GM12878 (cell line): Measurements from ENCODE around the gene PAF1. TPM values are rescaled to one million over a fixed set of nuclear protein-coding genes. Genes with fewer than 3 reads are reported as not detected.
A peak's percentile ranks its signal among the peaks of the same experiment; 100 is the strongest.

ENCODE experiments used
- ATF3 ChIP-seq: IDR thresholded peaks from 2 replicates; pipeline ENCODE4 v1.6.1; 2011; ENCODE audit warnings: low read depth, mild to moderate bottlenecking, low read length, moderate library complexity, borderline replicate concordance; ENCODE audit errors: extremely low read depth
- KAT2A ChIP-seq: conservative IDR thresholded peaks from 2 replicates; pipeline ENCODE4 v1.6.1; 2011; ENCODE audit warnings: low read depth, low read length; ENCODE audit not compliant: control insufficient read depth
- MYC ChIP-seq: IDR thresholded peaks from 2 replicates; pipeline ENCODE4 v1.6.1; 2011; ENCODE audit warnings: mild to moderate bottlenecking, low read length, moderate library complexity, inconsistent platforms; ENCODE audit not compliant: insufficient read depth, insufficient replicate concordance, insufficient read length, severe bottlenecking
- NFXL1 ChIP-seq: fragments of 450-650 bp; IDR thresholded peaks from 2 replicates; pipeline ENCODE4 v1.6.1; 2017; ENCODE audit warnings: antibody characterized with exemption, mild to moderate bottlenecking, borderline replicate concordance
- PBX3 ChIP-seq: IDR thresholded peaks from 2 replicates; pipeline ENCODE4 v1.6.1; 2011; ENCODE audit warnings: mild to moderate bottlenecking, low read depth, low read length, moderate library complexity; ENCODE audit not compliant: insufficient replicate concordance
- STAT3 ChIP-seq: IDR thresholded peaks from 2 replicates; pipeline ENCODE4 v1.6.1; 2011; ENCODE audit warnings: low read depth, low read length, improper control_type of control experiment
- ZBTB40 ChIP-seq: fragments of 450-650 bp; IDR thresholded peaks from 2 replicates; pipeline ENCODE4 v1.6.1; 2016; ENCODE audit warnings: mild to moderate bottlenecking, moderate library complexity, borderline replicate concordance
- ZNF24 ChIP-seq: fragments of 450-650 bp; IDR thresholded peaks from 2 replicates; pipeline ENCODE4 v1.6.1; 2017; ENCODE audit warnings: antibody characterized with exemption, mild to moderate bottlenecking
- polyA plus RNA-seq, 11 experiments: library from polyadenylated mRNA; depleted of rRNA in 4 of 11; unstranded in 6 of 11; stranded (reverse) in 5 of 11; fragments of >200 nt; fragmentation: Nextera tagmentation in 4 of 11; fragmentation: Illumina TruSeq in 1 of 11; extraction: Ambion mirVana in 4 of 11; extraction: Trizol in 1 of 11; gene quantifications; 1 replicate in 1 of 11; 2 replicates in 10 of 11; pipeline versions ENCODE4 v1.2.1 to v1.2.3, GENCODE V29; 2011 to 2016; ENCODE audit warnings: inconsistent platforms in 2 of 11, missing spikeins in 2 of 11, low read depth in 1 of 11
- total RNA-seq, 4 experiments: library from RNA; depleted of rRNA in 3 of 4; stranded (reverse); fragments of >200 nt in 3 of 4; fragmentation: Illumina TruSeq in 1 of 4; extraction: Trizol in 1 of 4; gene quantifications; 2 replicates each; pipeline versions ENCODE4 v1.2.1 to v1.2.3, GENCODE V29; 2013 to 2021
- TF ChIP-seq, protein P1 (sequence below): fragments of 450-650 bp; formaldehyde crosslinking; IDR thresholded peaks from 2 replicates; pipeline ENCODE4 v1.4.0; 2022; ENCODE audit warnings: mild to moderate bottlenecking, moderate library complexity
- TF ChIP-seq, protein P2 (sequence below): fragments of 450-650 bp; formaldehyde crosslinking; IDR thresholded peaks from 2 replicates; pipeline ENCODE4 v1.4.0; 2020; ENCODE audit warnings: mild to moderate bottlenecking, moderate library complexity

PAF1 gene
- total and polyA plus RNA-seq, 10 of the 15 experiments (the other 5 are each of a cell fraction or from before 2014, with no cell fraction given): 1.7 to 45.8 (median 39.6) TPM

DNA sequence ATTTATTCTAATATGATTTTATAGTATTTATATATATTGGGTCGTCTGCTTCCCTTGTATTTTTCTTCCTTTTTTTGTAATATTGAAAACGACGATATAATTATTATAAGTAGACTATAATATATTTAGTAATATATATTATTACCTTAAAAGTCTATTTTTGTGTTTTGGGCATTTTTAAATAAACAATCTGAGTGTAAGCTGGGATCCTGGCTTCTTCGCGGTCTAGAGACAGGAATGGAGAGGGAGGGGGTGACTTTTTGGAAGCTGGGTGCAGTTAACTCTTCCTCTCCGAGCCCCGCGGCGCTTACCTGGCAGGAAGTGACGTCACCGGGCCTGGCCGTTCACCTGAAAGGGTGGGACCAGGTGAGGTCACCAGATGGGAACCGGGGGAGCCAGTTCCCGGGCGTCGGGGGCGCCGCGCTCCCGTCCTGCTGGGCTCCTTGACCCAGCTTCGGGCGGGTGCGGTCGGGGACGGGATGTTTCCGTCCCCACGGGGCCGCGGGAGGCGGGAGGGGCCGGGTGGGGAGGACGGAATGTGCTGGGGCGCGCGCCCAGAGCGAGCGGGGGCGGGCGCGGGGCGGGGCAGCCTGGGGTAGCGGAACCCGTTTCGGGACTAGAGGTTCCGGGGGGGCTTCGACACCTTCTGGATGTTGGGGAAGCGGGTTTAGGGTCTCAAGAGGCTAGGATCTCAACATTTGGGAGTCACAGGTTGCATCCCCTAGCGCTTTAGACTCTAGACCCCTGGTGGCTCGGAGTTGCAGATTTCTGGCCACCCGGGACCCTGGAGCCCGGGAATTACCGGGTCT is 18.5 kb upstream of the PAF1 start (continued):
- TF ChIP-seq STAT3 (0 out of 2 replicates have a peak, but pooled peaks have one; percentile 13), ZBTB40 (peak; percentile 66; the same call in 1 of the 2 replicates), NFXL1 (no peak), MYC (no peak), KAT2A (no peak), ZNF24 (peak; percentile 34; the same call in 1 of the 2 replicates), PBX3 (peak; percentile 37), ATF3 (no peak)
- TF ChIP-seq, protein P1, sequence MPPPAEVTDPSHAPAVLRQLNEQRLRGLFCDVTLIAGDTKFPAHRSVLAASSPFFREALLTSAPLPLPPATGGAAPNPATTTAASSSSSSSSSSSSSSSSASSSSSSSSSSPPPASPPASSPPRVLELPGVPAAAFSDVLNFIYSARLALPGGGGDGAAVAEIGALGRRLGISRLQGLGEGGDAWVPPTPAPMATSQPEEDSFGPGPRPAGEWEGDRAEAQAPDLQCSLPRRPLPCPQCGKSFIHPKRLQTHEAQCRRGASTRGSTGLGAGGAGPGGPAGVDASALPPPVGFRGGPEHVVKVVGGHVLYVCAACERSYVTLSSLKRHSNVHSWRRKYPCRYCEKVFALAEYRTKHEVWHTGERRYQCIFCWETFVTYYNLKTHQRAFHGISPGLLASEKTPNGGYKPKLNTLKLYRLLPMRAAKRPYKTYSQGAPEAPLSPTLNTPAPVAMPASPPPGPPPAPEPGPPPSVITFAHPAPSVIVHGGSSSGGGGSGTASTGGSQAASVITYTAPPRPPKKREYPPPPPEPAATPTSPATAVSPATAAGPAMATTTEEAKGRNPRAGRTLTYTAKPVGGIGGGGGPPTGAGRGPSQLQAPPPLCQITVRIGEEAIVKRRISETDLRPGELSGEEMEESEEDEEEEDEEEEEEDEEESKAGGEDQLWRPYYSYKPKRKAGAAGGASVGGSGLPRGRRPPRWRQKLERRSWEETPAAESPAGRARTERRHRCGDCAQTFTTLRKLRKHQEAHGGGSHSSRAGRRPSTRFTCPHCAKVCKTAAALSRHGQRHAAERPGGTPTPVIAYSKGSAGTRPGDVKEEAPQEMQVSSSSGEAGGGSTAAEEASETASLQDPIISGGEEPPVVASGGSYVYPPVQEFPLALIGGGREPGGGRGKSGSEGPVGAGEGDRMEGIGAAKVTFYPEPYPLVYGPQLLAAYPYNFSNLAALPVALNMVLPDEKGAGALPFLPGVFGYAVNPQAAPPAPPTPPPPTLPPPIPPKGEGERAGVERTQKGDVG (CRISPR knock-in tag): peak; percentile 86; the same call in 1 of the 2 replicates
- TF ChIP-seq, protein P2, sequence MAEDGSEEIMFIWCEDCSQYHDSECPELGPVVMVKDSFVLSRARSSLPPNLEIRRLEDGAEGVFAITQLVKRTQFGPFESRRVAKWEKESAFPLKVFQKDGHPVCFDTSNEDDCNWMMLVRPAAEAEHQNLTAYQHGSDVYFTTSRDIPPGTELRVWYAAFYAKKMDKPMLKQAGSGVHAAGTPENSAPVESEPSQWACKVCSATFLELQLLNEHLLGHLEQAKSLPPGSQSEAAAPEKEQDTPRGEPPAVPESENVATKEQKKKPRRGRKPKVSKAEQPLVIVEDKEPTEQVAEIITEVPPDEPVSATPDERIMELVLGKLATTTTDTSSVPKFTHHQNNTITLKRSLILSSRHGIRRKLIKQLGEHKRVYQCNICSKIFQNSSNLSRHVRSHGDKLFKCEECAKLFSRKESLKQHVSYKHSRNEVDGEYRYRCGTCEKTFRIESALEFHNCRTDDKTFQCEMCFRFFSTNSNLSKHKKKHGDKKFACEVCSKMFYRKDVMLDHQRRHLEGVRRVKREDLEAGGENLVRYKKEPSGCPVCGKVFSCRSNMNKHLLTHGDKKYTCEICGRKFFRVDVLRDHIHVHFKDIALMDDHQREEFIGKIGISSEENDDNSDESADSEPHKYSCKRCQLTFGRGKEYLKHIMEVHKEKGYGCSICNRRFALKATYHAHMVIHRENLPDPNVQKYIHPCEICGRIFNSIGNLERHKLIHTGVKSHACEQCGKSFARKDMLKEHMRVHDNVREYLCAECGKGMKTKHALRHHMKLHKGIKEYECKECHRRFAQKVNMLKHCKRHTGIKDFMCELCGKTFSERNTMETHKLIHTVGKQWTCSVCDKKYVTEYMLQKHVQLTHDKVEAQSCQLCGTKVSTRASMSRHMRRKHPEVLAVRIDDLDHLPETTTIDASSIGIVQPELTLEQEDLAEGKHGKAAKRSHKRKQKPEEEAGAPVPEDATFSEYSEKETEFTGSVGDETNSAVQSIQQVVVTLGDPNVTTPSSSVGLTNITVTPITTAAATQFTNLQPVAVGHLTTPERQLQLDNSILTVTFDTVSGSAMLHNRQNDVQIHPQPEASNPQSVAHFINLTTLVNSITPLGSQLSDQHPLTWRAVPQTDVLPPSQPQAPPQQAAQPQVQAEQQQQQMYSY (CRISPR knock-in tag): no peak; the same call in 1 of the 2 replicates
